H7 (cell line): ENCODE measurements around the gene DLX6. TPM values are rescaled to one million over a fixed set of nuclear protein-coding genes. Genes with fewer than 3 reads are reported as not detected.

ENCODE experiments used
- DNase-seq: peaks from one replicate; pipeline ENCODE4 v3.0.0; 2012
- H3K27me3 ChIP-seq: 2 replicates; pipeline ENCODE4 v1.6.0; 2011; ENCODE audit warnings: mild to moderate bottlenecking, low read length; ENCODE audit not compliant: control insufficient read depth, insufficient read depth
- H3K36me3 ChIP-seq: replicated peaks from 2 replicates; pipeline ENCODE4 v1.5.1; 2011; ENCODE audit warnings: low read length; ENCODE audit not compliant: control insufficient read depth, insufficient read depth
- H3K4me3 ChIP-seq: 2 replicates; pipeline ENCODE4 v1.5.1; 2011; ENCODE audit warnings: low read depth, mild to moderate bottlenecking, control low read depth, low read length, moderate library complexity; ENCODE audit not compliant: insufficient read depth
- total RNA-seq: library from RNA; depleted of rRNA; stranded (reverse); fragments of >200 nt; shearing (Covaris generic); gene quantifications from 2 replicates; pipeline ENCODE4 v1.2.3, GENCODE V29; 2014

The DLX6 gene
- total RNA-seq, 1 experiment from 2014 or later: not detected

GRCh38 chr7:96989859-96990317 is 15.5 kb upstream of the DLX6 start:
- no peak for DNase-seq
- Histone ChIP-seq H3K27me3 (peaks cover 83% of the 10 kb centered on the region), H3K36me3 (no peaks in the 10 kb centered on the region), H3K4me3 (no peak overlapping the region; the same call in 1 of the 2 replicates)

GRCh38 chr7:96991546-96992191 is 13.7 kb upstream of the DLX6 start:
- Histone ChIP-seq H3K4me3 (no peak overlapping the region), H3K36me3 (no peaks in the 10 kb centered on the region), H3K27me3 (peaks cover 100% of the 10 kb centered on the region)
- DNase-seq: peak; percentile 51

- Histone ChIP-seq H3K4me3 (peak overlapping the region; percentile 20; the same call in 1 of the 2 replicates), H3K36me3 (no peaks in the 10 kb centered on the region), H3K27me3 (peaks cover 100% of the 10 kb centered on the region)
- DNase-seq: peak; percentile 74
Measured at GRCh38 chr7:96992192-96993005, 13.0 kb upstream of the DLX6 start.

- Histone ChIP-seq H3K36me3 (no peaks in the 10 kb centered on the region), H3K4me3 (peak overlapping the region; percentile 20; the same call in 1 of the 2 replicates), H3K27me3 (peaks cover 100% of the 10 kb centered on the region)
- DNase-seq: peak; percentile 92
Measured at GRCh38 chr7:96993094-96993865, 12.1 kb upstream of the DLX6 start.

GRCh38 chr7:96993980-96994379 is 11.4 kb upstream of the DLX6 start:
- Histone ChIP-seq H3K4me3 (no peak overlapping the region), H3K36me3 (no peaks in the 10 kb centered on the region), H3K27me3 (peaks cover 100% of the 10 kb centered on the region)
- no peak for DNase-seq

GRCh38 chr7:96995406-96996110 is 9.8 kb upstream of the DLX6 start:
- peak; percentile 41 for DNase-seq
- H3K27me3 ChIP-seq: peaks cover 100% of the 10 kb centered on the region
- no peak overlapping the region for H3K4me3 ChIP-seq
- H3K36me3 ChIP-seq: no peaks in the 10 kb centered on the region

- Histone ChIP-seq H3K27me3 (peaks cover 100% of the 10 kb centered on the region), H3K36me3 (no peaks in the 10 kb centered on the region), H3K4me3 (no peak overlapping the region)
- peak; percentile 79 for DNase-seq
Measured at GRCh38 chr7:96996111-96996957, 9.0 kb upstream of the DLX6 start.

- H3K36me3 ChIP-seq: no peaks in the 10 kb centered on the region
- DNase-seq: peak; percentile 36
- H3K4me3 ChIP-seq: no peak overlapping the region
- H3K27me3 ChIP-seq: peaks cover 99% of the 10 kb centered on the region
Measured at GRCh38 chr7:96996958-96997511, 8.3 kb upstream of the DLX6 start.

- Histone ChIP-seq H3K4me3 (no peak overlapping the region), H3K36me3 (no peaks in the 10 kb centered on the region), H3K27me3 (peaks cover 99% of the 10 kb centered on the region)
- peak; percentile 27 for DNase-seq
Measured at GRCh38 chr7:96997512-96998032, 7.8 kb upstream of the DLX6 start.

GRCh38 chr7:96998333-96998732 is 7.0 kb upstream of the DLX6 start:
- H3K4me3 ChIP-seq: no peak overlapping the region
- DNase-seq: peak; percentile 59
- peaks cover 99% of the 10 kb centered on the region for H3K27me3 ChIP-seq
- no peaks in the 10 kb centered on the region for H3K36me3 ChIP-seq

- no peak overlapping the region for H3K4me3 ChIP-seq
- H3K27me3 ChIP-seq: peaks cover 99% of the 10 kb centered on the region
- H3K36me3 ChIP-seq: no peaks in the 10 kb centered on the region
- DNase-seq: peak; percentile 79
Measured at GRCh38 chr7:96998744-96999143, 6.6 kb upstream of the DLX6 start.

GRCh38 chr7:97001221-97001620 is 4.1 kb upstream of the DLX6 start:
- peak; percentile 50 for DNase-seq
- Histone ChIP-seq H3K4me3 (no peak overlapping the region), H3K27me3 (peaks cover 93% of the 10 kb centered on the region), H3K36me3 (no peaks in the 10 kb centered on the region)
